ENCODE data around the gene MPHOSPH9. TPM values are rescaled to one million over a fixed set of nuclear protein-coding genes. Genes with fewer than 3 reads are reported as not detected.
A peak's percentile ranks its signal among the peaks of the same experiment; 100 is the strongest.

The MPHOSPH9 gene
- total and polyA plus RNA-seq, 2 of the 13 experiments (the other 11 are each of a cell fraction or from before 2014, with no cell fraction given) = 20.3 to 63.4 TPM

GRCh38 chr12:123232807-123233504 lies at the start of gene MPHOSPH9, which contains the start of gene MTRFR (continued):
- TF ChIP-seq ZFP91 (CRISPR knock-in tag; IDR thresholded peaks at IDR 0.05; ENCODE audit: borderline replicate concordance) (peak; percentile 82), CREB1 (IDR thresholded peaks at IDR 0.05) (peak; percentile 76), CREB1 (CRISPR knock-in tag; IDR thresholded peaks at IDR 0.05) (peak; percentile 78), KLF11 (CRISPR knock-in tag; IDR thresholded peaks at IDR 0.05) (peak; percentile 93; the same call in 1 of the 2 replicates), ZBTB14 (CRISPR knock-in tag; IDR thresholded peaks at IDR 0.05) (peak; percentile 99), ZNF597 (CRISPR knock-in tag; IDR thresholded peaks at IDR 0.05) (0 out of 2 replicates have a peak, but pooled peaks have one; percentile 58), ERF (CRISPR knock-in tag; IDR thresholded peaks at IDR 0.05) (peak; percentile 88), SRSF1 (optimal IDR thresholded peaks at IDR 0.05; ENCODE audit: low read depth, low read length) (peak; percentile 94), ATF1 (CRISPR knock-in tag; IDR thresholded peaks at IDR 0.05) (peak; percentile 82), ZNF512 (CRISPR knock-in tag; IDR thresholded peaks at IDR 0.05) (no peak), UBTF (CRISPR knock-in tag; IDR thresholded peaks at IDR 0.05) (peak; percentile 64), ZNF775 (CRISPR knock-in tag; IDR thresholded peaks at IDR 0.05; ENCODE audit: borderline replicate concordance) (no peak), ZNF598 (CRISPR knock-in tag; IDR thresholded peaks at IDR 0.05; ENCODE audit: borderline replicate concordance) (peak; percentile 78; the same call in 1 of the 2 replicates), ZNF891 (CRISPR knock-in tag; IDR thresholded peaks at IDR 0.05) (no peak; the same call in 1 of the 2 replicates), ZNF574 (CRISPR knock-in tag; IDR thresholded peaks at IDR 0.05) (peak; percentile 76), REXO4 (CRISPR knock-in tag; IDR thresholded peaks at IDR 0.05; ENCODE audit: borderline replicate concordance) (no peak), ZNF737 (CRISPR knock-in tag; IDR thresholded peaks at IDR 0.05; ENCODE audit: borderline replicate concordance) (peak; percentile 76; the same call in 1 of the 2 replicates)
